Adipocyte (in vitro differentiated cells): ENCODE data around the gene UBE2L3.
"Not testable (repeated sequence)": the region's sequence is repeated elsewhere in the genome, so short reads cannot be mapped to it uniquely, and the experiment has no call there.

ENCODE experiments used
- DNase-seq: peaks from one replicate; pipeline ENCODE4 v3.0.0-alpha.2; 2015; ENCODE audit warnings: low read depth
- H3K27me3 ChIP-seq: replicated peaks from 2 replicates; pipeline ENCODE4 v1.7.0; 2013; ENCODE audit warnings: mild to moderate bottlenecking, low read length, moderate library complexity; ENCODE audit not compliant: control insufficient read depth, insufficient read depth
- H3K36me3 ChIP-seq: 2 replicates; pipeline ENCODE4 v1.7.0; 2013; ENCODE audit warnings: low read length, mild to moderate bottlenecking, moderate library complexity; ENCODE audit not compliant: control insufficient read depth, insufficient read depth, severe bottlenecking
- H3K4me1 ChIP-seq: 2 replicates; pipeline ENCODE4 v1.7.0; 2013; ENCODE audit warnings: mild to moderate bottlenecking, low read length, moderate library complexity; ENCODE audit not compliant: control insufficient read depth, insufficient read depth
- H3K4me3 ChIP-seq: 2 replicates; pipeline ENCODE4 v1.7.0; 2013; ENCODE audit warnings: mild to moderate bottlenecking, low read length, moderate library complexity
- H3K9ac ChIP-seq: 2 replicates; pipeline ENCODE4 v1.7.0; 2013; ENCODE audit warnings: mild to moderate bottlenecking, low read length, moderate library complexity
- H3K9me3 ChIP-seq: 2 replicates; pipeline ENCODE4 v1.7.0; 2013; ENCODE audit warnings: mild to moderate bottlenecking, low read length, moderate library complexity; ENCODE audit not compliant: control insufficient read depth

Gene UBE2L3

DNA sequence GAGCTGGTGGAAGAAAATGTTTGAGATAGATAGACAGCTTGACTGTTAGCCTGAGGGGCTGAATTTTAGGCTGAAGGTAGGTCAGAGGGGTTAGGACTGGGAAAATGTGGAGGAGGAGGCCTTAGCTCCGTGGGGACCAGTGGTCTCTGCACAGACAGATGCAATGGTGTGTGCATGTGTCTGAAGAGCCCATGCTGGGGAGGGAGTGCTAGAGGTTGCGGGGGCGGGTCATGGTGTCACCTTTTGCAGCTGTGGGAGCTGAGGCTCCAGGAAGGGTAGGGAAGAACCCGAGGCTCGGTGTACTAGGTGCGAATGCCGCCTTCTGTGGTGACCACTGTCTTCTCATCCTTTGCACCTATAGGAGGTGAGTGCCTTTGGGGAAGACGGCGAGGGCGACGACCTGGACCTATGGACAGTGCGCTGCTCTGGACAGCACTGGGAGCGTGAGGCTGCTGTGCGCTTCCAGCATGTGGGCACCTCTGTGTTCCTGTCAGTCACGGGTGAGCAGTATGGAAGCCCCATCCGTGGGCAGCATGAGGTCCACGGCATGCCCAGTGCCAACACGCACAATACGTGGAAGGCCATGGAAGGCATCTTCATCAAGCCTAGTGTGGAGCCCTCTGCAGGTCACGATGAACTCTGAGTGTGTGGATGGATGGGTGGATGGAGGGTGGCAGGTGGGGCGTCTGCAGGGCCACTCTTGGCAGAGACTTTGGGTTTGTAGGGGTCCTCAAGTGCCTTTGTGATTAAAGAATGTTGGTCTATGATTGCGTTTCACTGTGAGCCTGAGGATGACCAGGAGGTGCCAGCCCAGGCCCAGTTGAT is 76.2 kb downstream of the UBE2L3 start:
- Histone ChIP-seq H3K9ac (peak overlapping the region; percentile 80), H3K4me1 (peaks cover 9% of the 10 kb centered on the region), H3K27me3 (no peaks in the 10 kb centered on the region), H3K36me3 (peaks cover 1% of the 10 kb centered on the region), H3K4me3 (peak overlapping the region; percentile 87), H3K9me3 (no peaks in the 10 kb centered on the region)
- DNase-seq, result no peak

DNA sequence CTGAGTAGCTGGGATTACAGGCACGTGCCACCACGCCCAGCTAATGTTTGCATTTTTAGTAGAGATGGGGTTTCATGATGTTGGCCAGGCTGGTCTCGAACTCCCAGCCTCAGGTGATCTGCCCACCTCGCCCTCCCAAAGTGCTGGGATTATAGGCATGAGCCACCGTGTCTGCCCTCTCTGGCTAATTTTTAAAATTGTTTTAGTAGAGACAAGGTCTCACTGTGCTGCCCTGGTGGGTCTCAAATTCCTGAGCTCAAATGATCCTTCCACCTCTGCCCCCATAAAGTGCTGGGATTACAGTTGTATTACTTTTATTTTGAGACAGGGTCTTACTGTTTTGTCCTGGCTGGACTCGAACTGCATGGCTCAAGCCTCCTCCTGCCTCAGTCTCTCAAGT is 78.0 kb downstream of the UBE2L3 start:
- not testable (repeated sequence) for H3K4me1 ChIP-seq, H3K4me3 ChIP-seq, H3K9ac ChIP-seq, H3K27me3 ChIP-seq, H3K36me3 ChIP-seq, DNase-seq, H3K9me3 ChIP-seq

DNA sequence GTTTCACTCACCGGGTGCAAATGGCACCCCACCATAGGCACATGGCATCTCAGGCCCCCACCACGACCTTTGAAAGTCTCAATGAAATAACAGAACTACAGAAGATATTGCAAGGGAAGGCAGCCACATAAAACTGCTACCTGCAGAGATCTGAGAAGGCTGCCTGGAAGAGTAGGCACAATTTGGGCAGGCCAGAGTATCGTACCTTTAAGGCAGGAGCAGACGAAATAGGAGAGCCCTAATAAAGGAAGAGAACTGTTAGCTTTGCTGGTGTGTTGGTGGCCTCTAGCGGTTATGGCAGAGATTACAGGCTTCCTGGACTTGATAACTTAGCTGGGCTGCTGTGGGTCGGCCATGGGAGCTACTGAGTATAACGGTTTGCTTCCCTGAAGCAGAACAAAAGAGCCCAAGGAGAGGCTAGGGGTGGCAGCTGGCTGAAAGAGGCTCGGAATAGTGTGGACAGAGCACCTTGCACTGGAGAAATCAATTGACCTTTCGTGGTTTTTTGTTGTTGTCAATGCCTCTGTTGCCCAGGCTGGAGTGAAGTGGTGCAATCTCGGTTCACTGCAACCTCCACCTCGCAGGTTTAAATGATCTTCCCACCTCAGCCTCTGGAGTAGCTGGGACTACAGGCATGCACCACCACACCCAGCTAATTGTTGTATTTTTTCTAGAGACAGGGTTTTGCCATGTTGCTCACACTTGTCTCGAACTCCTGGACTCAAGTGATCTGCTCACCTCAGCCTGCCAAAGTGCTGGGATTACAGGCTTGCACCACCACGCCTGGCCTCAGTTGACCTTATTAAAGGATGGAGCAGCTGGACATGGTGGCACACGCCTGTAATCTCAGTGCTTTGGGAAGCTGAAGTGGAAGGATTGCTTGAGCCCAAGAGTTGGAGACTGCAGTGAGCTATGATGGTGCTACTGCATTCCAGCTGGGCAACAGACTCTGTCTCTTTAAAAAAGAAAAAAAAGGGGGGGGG is 79.4 kb downstream of the UBE2L3 start:
- peak; percentile 93 for DNase-seq
- no peak overlapping the region for H3K4me3 ChIP-seq
- no peaks in the 10 kb centered on the region for H3K9me3 ChIP-seq
- H3K27me3 ChIP-seq, result no peaks in the 10 kb centered on the region
- H3K36me3 ChIP-seq, result peaks cover 3% of the 10 kb centered on the region
- peaks cover 13% of the 10 kb centered on the region for H3K4me1 ChIP-seq
- no peak overlapping the region for H3K9ac ChIP-seq

DNA sequence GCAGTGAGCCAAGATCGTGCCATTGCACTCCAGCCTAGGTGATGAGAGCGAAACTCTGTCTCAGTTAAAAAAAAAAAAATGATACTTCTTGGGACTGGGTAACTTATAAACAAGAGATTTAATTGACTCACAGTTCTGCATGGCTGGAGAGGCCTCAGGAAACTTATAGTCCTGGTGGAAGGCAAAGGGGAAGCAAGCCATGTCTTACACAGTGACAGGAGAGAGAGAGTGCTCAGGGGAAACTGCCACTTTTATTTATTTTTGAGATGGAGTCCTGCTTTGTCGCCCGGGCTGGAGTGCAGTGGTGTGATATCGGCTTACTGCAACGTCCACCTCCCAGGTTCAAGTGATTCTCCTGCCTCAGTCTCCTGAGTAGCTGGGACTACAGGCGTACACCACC is 82.8 kb downstream of the UBE2L3 start:
- Histone ChIP-seq H3K4me1 (peaks cover 12% of the 10 kb centered on the region), H3K4me3 (no peak overlapping the region), H3K36me3 (peaks cover 3% of the 10 kb centered on the region), H3K9me3 (no peaks in the 10 kb centered on the region), H3K9ac (no peak overlapping the region), H3K27me3 (no peaks in the 10 kb centered on the region)
- DNase-seq, result no peak

DNA sequence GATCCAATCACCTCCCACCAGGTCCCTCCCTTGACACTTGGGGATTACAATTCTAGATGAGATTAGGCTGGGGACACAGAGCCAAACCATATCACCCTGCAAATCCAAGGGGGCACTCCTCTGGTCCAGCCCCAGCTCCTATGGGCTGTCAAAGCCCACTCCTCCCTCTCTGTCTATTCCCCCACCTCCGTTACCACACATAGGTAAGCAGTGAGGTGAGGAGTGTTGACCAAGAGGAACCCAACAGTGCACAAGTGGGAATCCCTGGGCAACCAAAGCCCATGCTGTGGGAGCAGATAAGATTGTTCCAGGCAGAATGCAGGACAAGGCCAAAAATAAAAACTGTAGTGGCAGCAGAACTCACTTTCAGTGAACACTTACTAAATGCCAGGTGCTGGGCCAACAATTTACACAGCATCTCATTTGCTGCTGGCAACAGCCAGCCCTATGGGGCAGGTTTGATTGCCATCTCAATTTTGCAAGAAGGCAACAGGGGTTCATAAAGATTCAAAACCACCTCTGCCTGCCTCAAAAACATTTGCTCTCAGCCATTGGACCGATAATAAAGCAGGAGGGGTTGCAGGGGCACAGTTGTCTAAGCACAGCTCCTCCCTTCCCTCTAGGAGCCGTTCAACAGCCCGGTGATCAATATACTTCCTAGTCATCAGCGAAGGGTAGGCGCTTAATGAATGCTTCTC is 83.5 kb downstream of the UBE2L3 start:
- H3K36me3 ChIP-seq, result peaks cover 3% of the 10 kb centered on the region
- H3K4me3 ChIP-seq, result peak overlapping the region; percentile 82
- no peaks in the 10 kb centered on the region for H3K27me3 ChIP-seq
- no peaks in the 10 kb centered on the region for H3K9me3 ChIP-seq
- DNase-seq, result no peak
- peak overlapping the region; percentile 81 for H3K9ac ChIP-seq
- H3K4me1 ChIP-seq, result peaks cover 12% of the 10 kb centered on the region

DNA sequence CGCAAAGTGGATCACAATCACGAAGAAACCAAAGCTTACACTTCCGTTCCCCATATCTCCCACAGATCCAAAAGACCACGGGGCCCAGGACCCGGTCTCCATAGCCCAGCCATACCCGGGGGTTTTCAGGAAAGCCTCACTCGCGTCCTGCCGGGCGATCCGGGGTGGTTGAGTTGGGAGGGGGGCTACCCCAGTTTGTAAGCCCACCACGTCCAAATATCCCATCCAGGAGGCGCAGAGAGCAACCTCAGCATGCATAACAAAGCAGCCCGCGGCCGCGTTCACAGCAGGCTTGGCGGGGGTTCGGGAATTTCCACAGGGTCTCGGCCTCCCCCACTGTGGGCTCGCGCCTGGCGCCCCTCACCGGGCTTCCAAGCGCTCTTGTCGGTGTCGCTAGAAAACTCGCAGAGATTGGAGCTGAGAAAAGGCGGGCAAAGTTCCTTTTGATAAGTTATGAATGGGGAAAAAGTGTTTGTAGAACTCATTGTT is 84.1 kb downstream of the UBE2L3 start:
- H3K9me3 ChIP-seq, result no peaks in the 10 kb centered on the region
- peaks cover 12% of the 10 kb centered on the region for H3K4me1 ChIP-seq
- no peak for DNase-seq
- peak overlapping the region; percentile 81 for H3K9ac ChIP-seq
- peak overlapping the region; percentile 82 for H3K4me3 ChIP-seq
- H3K27me3 ChIP-seq, result no peaks in the 10 kb centered on the region
- H3K36me3 ChIP-seq, result peaks cover 3% of the 10 kb centered on the region

DNA sequence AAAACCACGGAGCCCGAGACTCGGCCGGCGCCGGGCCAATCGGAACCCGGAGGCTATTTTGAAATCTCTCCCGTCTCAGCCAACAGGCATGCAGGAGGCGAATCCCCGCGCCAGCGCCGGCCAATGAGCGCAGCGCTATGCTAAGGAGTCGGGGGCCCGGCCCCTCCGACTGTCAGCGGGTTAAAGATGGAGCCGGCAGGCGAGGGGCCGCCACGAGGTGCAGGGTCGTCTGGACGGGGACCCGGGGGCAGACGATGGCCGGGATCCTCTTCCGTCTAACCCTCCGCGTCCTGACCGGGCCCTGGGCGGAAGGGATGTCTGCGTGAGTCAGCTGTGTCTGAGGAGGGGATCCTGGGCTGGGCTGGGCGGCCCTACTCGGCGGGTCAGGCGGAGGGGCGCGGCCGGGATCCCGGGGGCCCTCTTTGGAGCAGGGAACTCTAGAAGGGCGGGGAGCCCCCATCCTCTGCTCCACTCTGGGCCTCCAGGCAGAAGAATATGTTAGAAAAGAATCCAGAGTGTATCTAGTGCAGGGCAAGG is 84.6 kb downstream of the UBE2L3 start:
- H3K4me1 ChIP-seq, result peaks cover 12% of the 10 kb centered on the region
- DNase-seq, result peak; percentile 97

DNA sequence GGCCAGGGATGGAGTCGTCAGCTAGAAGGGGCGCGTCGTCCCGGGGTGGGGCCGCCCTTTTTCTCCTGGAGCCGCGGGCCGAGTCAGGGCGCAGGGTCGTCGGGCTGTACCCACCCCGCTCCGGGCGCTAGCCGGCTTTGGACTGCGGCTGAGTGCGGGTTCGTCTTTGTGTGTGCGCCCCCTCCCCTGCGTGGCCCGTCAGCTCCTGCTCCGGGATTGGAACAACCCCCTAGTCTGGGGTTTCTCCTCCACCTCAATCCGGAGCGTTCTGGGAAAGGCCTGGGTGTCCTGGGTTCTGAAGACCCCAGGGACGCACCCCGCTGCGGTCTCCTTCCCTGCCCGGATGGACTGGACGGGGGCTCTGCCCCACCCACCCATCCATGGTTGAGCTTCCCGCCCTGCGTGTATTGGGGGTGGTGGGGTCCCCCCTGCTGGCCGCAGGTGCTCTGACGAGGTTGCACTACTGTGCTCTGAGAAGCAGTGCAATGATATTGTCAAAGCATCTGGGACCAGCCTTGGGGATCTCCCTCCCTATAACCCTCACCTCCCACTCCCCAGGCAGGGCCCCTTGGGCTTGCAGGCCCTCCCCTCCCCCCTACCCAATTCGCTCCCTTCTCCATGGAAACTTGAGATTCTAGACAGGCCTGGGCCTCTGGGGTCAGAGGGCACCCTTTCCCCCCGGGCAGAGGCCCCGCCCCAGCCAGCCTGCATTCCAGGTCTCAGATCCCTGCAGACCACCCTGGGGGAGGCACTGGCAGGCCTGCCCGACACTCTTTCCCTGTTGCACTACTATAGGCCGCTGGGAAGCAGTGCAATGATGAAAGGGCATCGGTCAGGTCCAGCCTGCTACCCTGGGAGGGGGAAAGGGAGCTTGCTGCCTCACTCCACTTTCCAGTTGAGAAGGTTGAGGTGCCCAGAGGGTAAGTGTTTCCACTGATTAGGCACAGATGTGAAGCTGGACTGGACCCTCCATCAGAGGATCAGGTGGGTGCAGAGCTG is 85.3 kb downstream of the UBE2L3 start:
- Histone ChIP-seq H3K36me3 (peaks cover 3% of the 10 kb centered on the region), H3K4me1 (peaks cover 12% of the 10 kb centered on the region), H3K9ac (peak overlapping the region; percentile 81), H3K9me3 (no peaks in the 10 kb centered on the region), H3K4me3 (peak overlapping the region; percentile 82), H3K27me3 (no peaks in the 10 kb centered on the region)
- DNase-seq, result no peak

More for the DNA sequence above, 84.6 kb downstream of the UBE2L3 start:
- Histone ChIP-seq H3K4me3 (peak overlapping the region; percentile 82), H3K36me3 (peaks cover 3% of the 10 kb centered on the region), H3K9ac (peak overlapping the region; percentile 81), H3K27me3 (no peaks in the 10 kb centered on the region), H3K9me3 (no peaks in the 10 kb centered on the region)

DNA sequence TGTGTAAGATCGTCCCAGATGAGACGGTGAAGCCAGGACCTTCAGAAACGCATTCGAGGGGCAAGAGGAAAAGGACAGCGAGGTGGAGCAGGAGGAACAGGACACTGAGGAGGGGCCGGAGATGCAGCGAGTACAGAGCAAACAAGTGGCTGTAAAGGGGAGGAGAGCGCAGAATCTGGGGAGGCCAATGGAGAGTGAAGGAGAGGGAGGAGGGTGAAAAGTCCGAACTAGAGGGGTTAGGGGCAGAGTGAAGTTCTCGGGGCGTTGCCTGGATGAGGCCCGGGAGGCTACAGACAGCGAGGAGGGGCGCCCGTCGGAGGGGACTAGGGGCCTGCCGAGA is 89.5 kb downstream of the UBE2L3 start:
- Histone ChIP-seq H3K36me3 (no peaks in the 10 kb centered on the region), H3K4me3 (peak overlapping the region; percentile 72), H3K9ac (no peak overlapping the region), H3K4me1 (peaks cover 4% of the 10 kb centered on the region), H3K9me3 (no peaks in the 10 kb centered on the region), H3K27me3 (peaks cover 18% of the 10 kb centered on the region)
- DNase-seq, result no peak
